Mammary microvascular endothelial cell (primary cell): Measurements from ENCODE around the gene DRD1. TPM values are rescaled to one million over a fixed set of nuclear protein-coding genes. Genes with fewer than 3 reads are reported as not detected.

Experiments
- total RNA-seq: library from RNA; depleted of rRNA; stranded (reverse); fragments of >200 nt; gene quantifications from 2 replicates; pipeline ENCODE4 v1.2.3, GENCODE V29; 2015

Gene DRD1
- total RNA-seq: not detected in 2 replicates

GRCh38 chr5:175444060-175444904, at the start of gene DRD1:
DRD1 (minus strand) TSS chr5:175444182; CDS start chr5:175443099, 1,083 bp downstream.

GRCh38 chr5:175478384-175479124, 34.6 kb upstream of the DRD1 start, which contains the start of gene SFXN1:
SFXN1 (plus strand) TSS chr5:175478560; CDS start chr5:175492104, 13,544 bp downstream.

Other genes starting within 250 kb of the DRD1 start
- gene SFXN1, start 34.4 kb upstream of the DRD1 start, total RNA-seq: 53.6 and 87.4 TPM in 2 replicates
- gene HRH2, start 213.9 kb upstream of the DRD1 start, total RNA-seq: not detected in 2 replicates